BE2C (cell line): Measurements from ENCODE around the gene LARP6.

Experiments
- DNase-seq: peaks from one replicate; pipeline ENCODE4 v3.0.0-alpha.2; 2020
- H3K27me3 ChIP-seq: fragments of 250-450 bp; sonication (Bioruptor Pico); 2 replicates; pipeline ENCODE4 v1.5.1; 2020; ENCODE audit warnings: mild to moderate bottlenecking
- H3K36me3 ChIP-seq: fragments of 250-450 bp; sonication (Bioruptor Pico); 2 replicates; pipeline ENCODE4 v1.5.1; 2020; ENCODE audit warnings: mild to moderate bottlenecking
- H3K4me1 ChIP-seq: fragments of 250-450 bp; sonication (Bioruptor Pico); 2 replicates; pipeline ENCODE4 v1.5.1; 2020
- H3K4me3 ChIP-seq: 2 replicates; pipeline ENCODE4 v1.5.1; 2011; ENCODE audit warnings: low read depth, low read length
- H3K9me3 ChIP-seq: fragments of 250-450 bp; sonication (Bioruptor Pico); 2 replicates; pipeline ENCODE4 v1.5.1; 2020
- TF ChIP-seq, protein P1 (sequence below): IDR thresholded peaks from 2 replicates; pipeline ENCODE4 v1.5.1; 2012; ENCODE audit warnings: mild to moderate bottlenecking, low read depth, low read length

LARP6 gene

GRCh38 chr15:70870051-70870450, 16.1 kb upstream of the LARP6 start:
- no peak for DNase-seq
- Histone ChIP-seq H3K4me3 (no peak overlapping the region), H3K9me3 (no peaks in the 10 kb centered on the region), H3K4me1 (peaks cover 28% of the 10 kb centered on the region), H3K27me3 (no peaks in the 10 kb centered on the region), H3K36me3 (no peaks in the 10 kb centered on the region)
- TF ChIP-seq, protein P1, sequence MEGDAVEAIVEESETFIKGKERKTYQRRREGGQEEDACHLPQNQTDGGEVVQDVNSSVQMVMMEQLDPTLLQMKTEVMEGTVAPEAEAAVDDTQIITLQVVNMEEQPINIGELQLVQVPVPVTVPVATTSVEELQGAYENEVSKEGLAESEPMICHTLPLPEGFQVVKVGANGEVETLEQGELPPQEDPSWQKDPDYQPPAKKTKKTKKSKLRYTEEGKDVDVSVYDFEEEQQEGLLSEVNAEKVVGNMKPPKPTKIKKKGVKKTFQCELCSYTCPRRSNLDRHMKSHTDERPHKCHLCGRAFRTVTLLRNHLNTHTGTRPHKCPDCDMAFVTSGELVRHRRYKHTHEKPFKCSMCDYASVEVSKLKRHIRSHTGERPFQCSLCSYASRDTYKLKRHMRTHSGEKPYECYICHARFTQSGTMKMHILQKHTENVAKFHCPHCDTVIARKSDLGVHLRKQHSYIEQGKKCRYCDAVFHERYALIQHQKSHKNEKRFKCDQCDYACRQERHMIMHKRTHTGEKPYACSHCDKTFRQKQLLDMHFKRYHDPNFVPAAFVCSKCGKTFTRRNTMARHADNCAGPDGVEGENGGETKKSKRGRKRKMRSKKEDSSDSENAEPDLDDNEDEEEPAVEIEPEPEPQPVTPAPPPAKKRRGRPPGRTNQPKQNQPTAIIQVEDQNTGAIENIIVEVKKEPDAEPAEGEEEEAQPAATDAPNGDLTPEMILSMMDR, result no peak

DNA sequence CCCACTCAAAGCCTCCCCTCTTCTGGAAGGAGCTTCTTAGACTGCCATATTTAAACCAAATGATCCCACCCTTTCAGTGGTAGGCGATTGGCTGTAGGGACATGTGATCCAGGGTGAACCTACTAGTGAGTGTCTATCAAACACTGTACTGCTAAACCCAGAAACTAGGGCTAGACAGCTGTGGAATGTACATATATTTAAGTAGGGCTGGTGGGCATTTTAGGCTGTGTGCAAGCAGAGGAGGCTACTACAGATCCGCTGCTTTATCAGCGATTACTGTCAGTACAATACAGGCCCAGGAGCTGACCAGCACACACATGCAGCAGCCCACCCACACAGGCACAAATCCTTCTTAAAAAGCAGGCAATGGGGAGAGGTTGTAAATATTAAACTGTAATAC, 15.4 kb upstream of the LARP6 start:
- Histone ChIP-seq H3K4me1 (peaks cover 28% of the 10 kb centered on the region), H3K27me3 (no peaks in the 10 kb centered on the region), H3K9me3 (no peaks in the 10 kb centered on the region), H3K36me3 (no peaks in the 10 kb centered on the region), H3K4me3 (no peak overlapping the region)
- DNase-seq, result no peak
- TF ChIP-seq, protein P1, result no peak

- Histone ChIP-seq H3K36me3 (no peaks in the 10 kb centered on the region), H3K9me3 (no peaks in the 10 kb centered on the region), H3K4me3 (no peak overlapping the region), H3K27me3 (no peaks in the 10 kb centered on the region), H3K4me1 (peaks cover 28% of the 10 kb centered on the region)
- no peak for DNase-seq
- TF ChIP-seq, protein P1, result no peak
Measured at GRCh38 chr15:70867911-70868467, 14.0 kb upstream of the LARP6 start.

GRCh38 chr15:70866982-70867641, 13.2 kb upstream of the LARP6 start:
- Histone ChIP-seq H3K36me3 (no peaks in the 10 kb centered on the region), H3K9me3 (no peaks in the 10 kb centered on the region), H3K4me1 (peaks cover 28% of the 10 kb centered on the region), H3K27me3 (no peaks in the 10 kb centered on the region), H3K4me3 (no peak overlapping the region)
- no peak for DNase-seq
- TF ChIP-seq, protein P1, result no peak

GRCh38 chr15:70863450-70864218, 9.7 kb upstream of the LARP6 start:
- Histone ChIP-seq H3K27me3 (no peaks in the 10 kb centered on the region), H3K4me3 (no peak overlapping the region), H3K4me1 (peaks cover 10% of the 10 kb centered on the region), H3K9me3 (no peaks in the 10 kb centered on the region), H3K36me3 (no peaks in the 10 kb centered on the region)
- DNase-seq, result no peak
- TF ChIP-seq, protein P1, result no peak

- Histone ChIP-seq H3K36me3 (no peaks in the 10 kb centered on the region), H3K4me3 (no peak overlapping the region), H3K9me3 (no peaks in the 10 kb centered on the region), H3K27me3 (no peaks in the 10 kb centered on the region), H3K4me1 (no peaks in the 10 kb centered on the region)
- TF ChIP-seq, protein P1, result no peak
- no peak for DNase-seq
Measured at GRCh38 chr15:70859998-70860397, 6.0 kb upstream of the LARP6 start.
